Muscle layer of duodenum (tissue), 2 donors: Measurements from ENCODE around the gene HS6ST3.

Experiments used
- H3K27ac ChIP-seq: one replicate; pipeline ENCODE4 v1.7.0; 2013; ENCODE audit warnings: mild to moderate bottlenecking, low read length
- H3K27me3 ChIP-seq: one replicate; pipeline ENCODE4 v1.7.0; 2013; ENCODE audit warnings: low read depth, mild to moderate bottlenecking, control low read depth, low read length
- H3K36me3 ChIP-seq, 2 donors: one replicate each; pipeline ENCODE4 v1.7.0; 2013; ENCODE audit warnings: low read length in 2 of 2, control low read depth in 1 of 2, mild to moderate bottlenecking in 1 of 2; ENCODE audit not compliant: insufficient read depth in 2 of 2, control insufficient read depth in 1 of 2
- H3K4me1 ChIP-seq, 2 donors: one replicate each; pipeline ENCODE4 v1.7.0; 2013; ENCODE audit warnings: low read length in 2 of 2, mild to moderate bottlenecking in 2 of 2, control low read depth in 1 of 2, moderate library complexity in 1 of 2; ENCODE audit not compliant: insufficient read depth in 2 of 2, control insufficient read depth in 1 of 2
- H3K4me3 ChIP-seq, 2 donors: one replicate each; pipeline ENCODE4 v1.7.0; 2013; ENCODE audit warnings: low read length in 2 of 2, low read depth in 1 of 2, mild to moderate bottlenecking in 1 of 2
- H3K9me3 ChIP-seq, 2 donors: one replicate each; pipeline ENCODE4 v1.7.0; 2013; ENCODE audit warnings: low read length in 2 of 2, control low read depth in 1 of 2, mild to moderate bottlenecking in 1 of 2; ENCODE audit not compliant: control insufficient read depth in 1 of 2
- donor health status: healthy.

HS6ST3 gene

GRCh38 chr13:96632536-96633320, 542.8 kb downstream of the HS6ST3 start:
- no peaks in the 10 kb centered on the region for H3K27me3 ChIP-seq
- no peak overlapping the region for H3K4me3 ChIP-seq
- H3K4me1 ChIP-seq: no peaks in the 10 kb centered on the region
- no peak overlapping the region for H3K27ac ChIP-seq
- no peaks in the 10 kb centered on the region for H3K36me3 ChIP-seq
- H3K9me3 ChIP-seq: no peaks in the 10 kb centered on the region

DNA sequence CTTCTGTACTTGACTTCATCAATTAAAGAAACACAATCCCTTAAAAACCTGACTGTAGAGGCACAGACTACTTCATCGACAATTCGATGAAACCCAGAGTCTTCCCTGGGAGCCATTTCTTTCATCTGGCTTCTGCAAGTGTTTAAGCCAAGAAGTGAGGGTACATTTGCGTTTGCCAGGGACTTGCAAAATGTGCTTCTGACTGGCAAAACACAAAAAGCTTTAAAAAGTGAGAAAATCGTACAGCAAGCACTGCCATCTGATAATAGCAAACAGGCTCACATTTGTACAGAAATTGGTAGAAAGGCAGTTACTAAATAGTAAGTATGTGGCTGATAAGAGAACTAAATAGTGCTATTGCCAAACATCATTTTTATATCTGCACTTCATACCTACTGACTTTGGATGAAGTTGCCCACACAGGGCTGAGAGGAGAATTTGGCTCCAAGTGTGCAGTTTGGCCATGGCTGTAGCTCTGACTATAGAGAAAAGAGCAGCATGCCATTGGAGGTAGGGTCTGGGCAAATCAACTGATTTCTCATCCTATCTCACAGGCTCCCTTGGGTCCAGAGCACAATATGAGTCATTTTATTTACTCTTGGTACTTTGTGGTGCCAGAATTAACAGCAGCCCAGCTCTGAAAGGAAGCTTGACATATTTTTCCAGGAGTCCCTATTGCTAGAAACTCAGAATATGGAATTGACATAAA, 546.2 kb downstream of the HS6ST3 start:
- no peaks in the 10 kb centered on the region for H3K27me3 ChIP-seq
- no peaks in the 10 kb centered on the region for H3K9me3 ChIP-seq
- H3K4me3 ChIP-seq: no peak overlapping the region
- no peak overlapping the region for H3K27ac ChIP-seq
- H3K36me3 ChIP-seq: no peaks in the 10 kb centered on the region
- H3K4me1 ChIP-seq: no peaks in the 10 kb centered on the region

DNA sequence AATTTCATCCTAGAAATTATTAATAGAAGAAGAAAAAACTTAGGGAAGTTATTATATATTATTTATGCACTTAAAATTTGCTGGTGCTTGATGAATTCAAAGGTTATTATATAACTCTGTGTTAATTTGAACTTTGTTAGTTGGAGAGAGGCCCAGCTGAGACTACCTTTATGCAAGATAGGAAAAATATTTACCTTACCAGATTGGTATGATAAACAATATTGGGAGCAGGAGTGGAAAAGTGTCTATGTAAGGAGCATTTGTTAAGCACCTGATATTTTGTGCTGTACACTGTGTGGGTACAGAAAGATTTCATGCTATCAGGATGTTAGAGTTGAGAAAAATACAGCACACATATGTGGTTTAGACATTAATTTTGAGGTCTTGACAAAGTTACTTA, 547.1 kb downstream of the HS6ST3 start:
- no peak overlapping the region for H3K4me3 ChIP-seq
- H3K36me3 ChIP-seq: no peaks in the 10 kb centered on the region
- H3K27me3 ChIP-seq: no peaks in the 10 kb centered on the region
- H3K4me1 ChIP-seq: no peaks in the 10 kb centered on the region
- H3K27ac ChIP-seq: no peak overlapping the region
- H3K9me3 ChIP-seq: no peaks in the 10 kb centered on the region

GRCh38 chr13:96646101-96646500, 556.2 kb downstream of the HS6ST3 start:
- H3K4me3 ChIP-seq: no peak overlapping the region
- H3K27ac ChIP-seq: no peak overlapping the region
- no peaks in the 10 kb centered on the region for H3K4me1 ChIP-seq
- peaks cover 0 to 5% of the 10 kb centered on the region in 2 donors for H3K9me3 ChIP-seq
- H3K27me3 ChIP-seq: no peaks in the 10 kb centered on the region
- no peaks in the 10 kb centered on the region for H3K36me3 ChIP-seq

GRCh38 chr13:96646515-96647211, 556.8 kb downstream of the HS6ST3 start:
- Histone ChIP-seq H3K36me3 (no peaks in the 10 kb centered on the region), H3K27me3 (no peaks in the 10 kb centered on the region), H3K9me3 (peaks cover 0 to 5% of the 10 kb centered on the region in 2 donors), H3K27ac (no peak overlapping the region), H3K4me1 (no peaks in the 10 kb centered on the region), H3K4me3 (no peak overlapping the region)

- no peaks in the 10 kb centered on the region for H3K27me3 ChIP-seq
- no peak overlapping the region for H3K27ac ChIP-seq
- peaks cover 0 to 5% of the 10 kb centered on the region in 2 donors for H3K9me3 ChIP-seq
- H3K4me3 ChIP-seq: no peak overlapping the region
- no peaks in the 10 kb centered on the region for H3K4me1 ChIP-seq
- no peaks in the 10 kb centered on the region for H3K36me3 ChIP-seq
These were observed 560.5 kb downstream of the HS6ST3 start for GRCh38 chr13:96650301-96650886.

GRCh38 chr13:96651598-96651997, 561.7 kb downstream of the HS6ST3 start:
- H3K27me3 ChIP-seq: no peaks in the 10 kb centered on the region
- no peak overlapping the region for H3K4me3 ChIP-seq
- H3K9me3 ChIP-seq: peaks cover 0 to 5% of the 10 kb centered on the region in 2 donors
- no peaks in the 10 kb centered on the region for H3K4me1 ChIP-seq
- no peaks in the 10 kb centered on the region for H3K36me3 ChIP-seq
- no peak overlapping the region for H3K27ac ChIP-seq

DNA sequence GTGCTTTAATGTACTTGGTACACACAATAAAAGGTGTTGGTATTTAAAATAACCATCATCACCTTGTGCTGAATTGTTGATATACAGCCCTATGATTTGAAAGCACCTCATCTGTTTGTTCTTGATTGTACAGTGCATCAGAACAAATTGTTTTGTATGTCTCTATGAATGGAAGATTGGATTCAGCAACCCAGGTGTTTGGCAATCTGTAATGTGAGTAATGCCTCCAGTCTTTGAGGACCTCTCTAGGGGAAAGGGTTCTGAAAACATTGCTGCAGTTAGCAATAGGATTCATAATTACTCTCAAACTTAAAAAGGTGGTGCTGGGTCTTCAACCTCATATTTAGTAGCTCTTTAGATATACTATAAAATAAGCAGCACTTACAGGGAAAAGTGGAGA, 562.6 kb downstream of the HS6ST3 start:
- no peaks in the 10 kb centered on the region for H3K9me3 ChIP-seq
- no peak overlapping the region for H3K27ac ChIP-seq
- H3K27me3 ChIP-seq: no peaks in the 10 kb centered on the region
- H3K36me3 ChIP-seq: no peaks in the 10 kb centered on the region
- H3K4me3 ChIP-seq: no peak overlapping the region
- H3K4me1 ChIP-seq: no peaks in the 10 kb centered on the region

- H3K4me1 ChIP-seq: no peaks in the 10 kb centered on the region
- H3K27ac ChIP-seq: no peak overlapping the region
- no peaks in the 10 kb centered on the region for H3K36me3 ChIP-seq
- no peak overlapping the region for H3K4me3 ChIP-seq
- H3K27me3 ChIP-seq: no peaks in the 10 kb centered on the region
- H3K9me3 ChIP-seq: peaks cover 0 to 17% of the 10 kb centered on the region in 2 donors
These were observed 571.7 kb downstream of the HS6ST3 start for GRCh38 chr13:96661612-96662011.

- Histone ChIP-seq H3K4me3 (no peak overlapping the region), H3K4me1 (no peaks in the 10 kb centered on the region), H3K9me3 (peaks cover 0 to 17% of the 10 kb centered on the region in 2 donors), H3K36me3 (no peaks in the 10 kb centered on the region), H3K27me3 (no peaks in the 10 kb centered on the region), H3K27ac (no peak overlapping the region)
These were observed 572.1 kb downstream of the HS6ST3 start for GRCh38 chr13:96662036-96662435.
